WTC11 (cell line): ENCODE measurements around the gene SMURF1.

ENCODE experiments used
- CTCF ChIP-seq: fragments of 200-600 bp; IDR thresholded peaks from 2 replicates; pipeline ENCODE4 v1.8.0; 2022; ENCODE audit warnings: antibody characterized with exemption
- ZNF138 ChIP-seq: sonication (generic); formaldehyde crosslinking; conservative IDR thresholded peaks from 2 replicates; pipeline ENCODE4 v1.8.1; 2022; ENCODE audit warnings: mild to moderate bottlenecking, moderate library complexity, missing genetic modification reagents
- ZNF423 ChIP-seq: fragments of 250-450 bp; sonication (Bioruptor Pico); IDR thresholded peaks from 2 replicates; pipeline ENCODE4 v2.1.2; 2022; ENCODE audit warnings: mild to moderate bottlenecking, moderate library complexity

- no peak for TF ChIP-seq CTCF
- TF ChIP-seq ZNF423 (CRISPR knock-in tag) = no peak
- no peak for TF ChIP-seq ZNF138 (CRISPR knock-in tag)
Measured at GRCh38 chr7:99180067-99180650, 36.3 kb upstream of the SMURF1 start.
